NCI-H2171 (cell line): ENCODE results near the gene HHIPL1.

Experiments
- DNase-seq: peaks from one replicate; lab custom pipeline; 2025; lab: John Stamatoyannopoulos, UW

The HHIPL1 gene

DNA sequence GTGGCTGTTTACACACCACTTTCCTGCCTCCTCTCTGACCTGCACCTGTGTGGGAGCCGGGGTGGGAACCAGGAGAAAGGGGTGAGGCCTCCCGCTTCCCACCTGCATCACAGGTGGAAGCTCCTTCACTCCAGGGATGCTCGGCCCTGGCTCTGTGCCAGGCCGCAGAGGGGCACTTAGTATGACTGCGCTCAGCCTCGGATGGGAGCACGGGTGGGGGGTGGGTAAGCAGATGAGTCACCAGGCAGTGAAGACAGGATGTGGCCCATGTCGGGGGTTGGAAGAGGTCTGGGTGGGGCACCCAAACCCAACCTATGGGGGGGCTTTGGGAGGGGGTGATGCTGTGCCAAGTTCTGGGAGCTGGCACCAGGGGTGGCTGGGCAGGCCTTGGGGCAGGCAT lies 31.7 kb downstream of the HHIPL1 start:
- DNase-seq = no peak

DNA sequence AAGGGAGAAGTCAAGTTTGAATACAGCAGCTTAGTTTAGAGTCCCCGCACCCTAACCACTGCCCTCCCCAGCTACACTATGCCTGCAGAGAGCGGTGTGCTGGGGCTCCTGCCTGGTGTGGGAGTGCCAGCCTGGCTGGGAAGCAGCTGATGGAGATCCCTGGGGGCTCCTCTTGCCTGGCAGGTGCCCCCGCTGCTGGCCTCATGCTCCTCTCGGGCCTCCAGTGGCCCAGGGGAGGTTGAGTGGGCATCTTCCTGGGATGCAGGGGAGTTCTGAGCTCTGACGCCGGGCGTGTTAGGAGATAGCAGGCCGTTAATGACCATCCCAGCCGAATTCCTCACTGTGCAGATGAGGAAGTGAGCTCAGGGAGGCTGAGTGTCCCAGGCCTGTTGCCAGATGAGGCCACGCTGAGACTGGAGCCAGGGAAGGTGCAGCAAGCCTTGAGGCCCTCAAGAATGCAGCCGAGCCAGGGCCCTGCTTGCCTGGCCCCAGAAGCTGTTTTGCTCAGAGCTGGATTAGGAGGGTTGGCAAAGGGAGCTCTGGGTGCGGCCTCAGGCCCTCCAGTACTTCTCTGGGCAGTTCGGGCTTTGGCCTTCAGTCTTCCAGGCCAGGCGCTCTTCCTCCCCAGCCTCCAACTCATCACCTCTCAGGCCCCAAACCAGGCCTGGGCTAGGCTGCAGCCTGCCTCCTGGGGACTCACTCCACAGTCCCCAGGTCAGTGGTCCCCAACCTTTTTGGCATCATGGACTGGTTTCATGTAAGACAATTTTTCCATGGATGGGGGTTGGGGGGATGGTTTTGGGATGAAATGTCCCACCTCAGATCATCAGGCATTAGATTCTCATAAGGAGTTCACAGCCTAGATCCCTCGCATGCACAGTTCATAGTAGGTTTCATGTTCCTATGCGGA lies 32.6 kb downstream of the HHIPL1 start:
- no peak for DNase-seq

DNA sequence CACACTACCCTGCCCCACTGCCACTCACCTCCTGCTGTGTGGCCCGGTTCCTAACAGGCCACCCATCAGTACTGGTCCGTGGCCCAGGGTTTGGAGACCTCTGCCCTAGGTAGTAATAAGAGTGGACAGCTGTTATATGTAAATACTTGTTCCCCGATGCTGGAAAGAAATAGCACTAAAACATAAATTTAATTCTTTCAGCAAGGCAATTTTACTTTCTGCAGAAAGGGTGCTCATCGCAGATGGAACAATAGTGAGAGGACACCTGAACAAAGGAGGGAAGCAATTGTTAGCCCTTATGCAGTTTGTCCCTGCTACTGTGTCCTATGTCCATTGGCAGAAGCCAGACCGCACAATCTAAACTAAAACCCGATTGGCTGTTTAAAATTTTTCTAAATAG lies 33.3 kb downstream of the HHIPL1 start:
- no peak for DNase-seq

DNA sequence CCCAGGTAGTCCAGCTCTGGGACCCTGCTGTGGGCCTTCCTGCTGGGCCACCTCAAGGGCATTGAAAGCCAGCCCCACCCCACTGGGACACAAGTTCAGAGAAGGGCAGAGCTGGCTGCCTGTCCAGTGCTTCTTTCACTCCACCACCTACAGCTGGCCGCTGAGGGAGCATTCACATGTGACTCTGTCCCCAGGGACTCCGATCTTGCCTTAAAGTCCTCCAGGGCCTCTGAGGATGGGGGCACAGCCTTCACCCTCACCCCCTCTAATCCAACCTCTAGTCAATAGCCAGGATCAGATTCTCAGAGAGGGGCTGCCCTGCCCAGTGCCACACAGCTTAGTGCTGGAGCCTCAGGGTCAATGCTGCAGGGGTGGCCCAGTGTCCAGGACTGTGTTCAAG lies 34.2 kb downstream of the HHIPL1 start:
- DNase-seq = no peak

DNA sequence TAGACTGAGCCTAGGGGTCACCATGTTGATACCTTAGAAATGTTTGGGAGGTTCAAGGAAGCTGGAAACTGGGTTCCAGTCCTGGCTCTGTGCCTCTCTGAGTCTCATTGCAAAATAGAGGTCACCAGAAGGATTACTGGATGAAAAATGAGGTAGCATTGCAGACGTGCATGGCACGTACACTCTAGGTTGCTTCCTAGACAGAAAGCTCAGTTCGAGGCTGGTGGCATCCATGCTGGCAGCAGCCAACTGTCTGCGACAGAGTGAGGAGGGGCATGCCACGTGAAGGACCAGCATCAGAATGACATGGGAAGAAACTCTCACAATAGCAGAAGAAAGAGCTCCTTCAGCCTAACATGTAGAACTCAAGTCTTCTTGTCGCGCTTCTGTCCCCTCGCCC lies 34.6 kb downstream of the HHIPL1 start:
- DNase-seq = no peak

DNA sequence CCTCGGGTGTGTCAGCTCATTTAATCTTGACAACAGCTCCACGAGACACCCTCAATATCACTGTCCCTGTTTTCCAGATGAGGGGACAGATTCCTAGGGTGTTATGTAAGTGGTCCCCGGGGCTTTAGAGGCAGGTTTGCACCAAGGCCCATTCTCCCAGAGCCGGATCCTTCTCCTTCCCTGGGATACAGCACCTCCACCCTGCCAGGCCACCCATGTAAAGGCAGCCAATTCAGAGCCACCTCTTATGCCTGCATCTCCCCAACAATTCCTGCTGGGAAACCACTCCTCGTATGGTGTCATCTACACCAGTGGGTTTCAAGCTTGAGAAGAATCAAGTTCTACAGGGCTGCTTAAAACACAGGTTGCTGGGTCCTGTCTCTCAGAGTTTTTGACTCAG lies 35.1 kb downstream of the HHIPL1 start:
- DNase-seq = no peak

DNA sequence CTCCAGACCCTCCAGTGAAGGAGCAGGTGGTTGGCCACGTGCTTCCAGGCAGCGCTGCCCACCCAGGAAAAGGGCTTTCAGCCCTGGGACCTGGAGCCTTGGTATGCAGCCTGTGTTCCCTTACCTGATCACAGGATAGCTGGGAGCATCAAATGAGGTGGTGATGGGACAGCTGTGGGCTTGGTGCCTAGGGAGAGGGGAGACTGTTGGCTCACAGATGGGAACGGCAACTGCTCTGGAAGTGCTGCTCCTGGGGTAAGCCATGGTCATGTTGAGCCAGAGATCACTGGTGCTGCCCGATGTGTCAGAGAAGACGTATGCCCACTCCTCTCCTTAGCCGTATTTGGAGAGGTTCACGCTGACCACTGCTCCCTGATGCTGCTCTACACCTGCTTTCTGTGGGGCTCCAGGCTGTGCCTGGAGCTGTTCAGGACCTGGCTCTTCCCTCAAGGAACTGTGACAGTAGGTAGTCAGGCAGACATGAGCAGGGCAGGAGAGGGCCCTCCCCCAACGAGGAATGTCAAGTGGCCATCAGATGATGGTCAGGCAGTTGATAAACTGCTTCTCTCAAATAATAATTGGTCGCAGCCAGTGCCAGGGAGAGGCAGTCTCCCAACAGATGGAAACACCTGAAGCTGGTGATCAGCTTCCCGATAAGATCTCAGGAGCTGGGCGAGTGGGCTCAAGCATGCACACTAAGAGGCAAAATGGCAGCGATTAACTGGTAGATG lies 36.3 kb downstream of the HHIPL1 start:
- no peak for DNase-seq

DNA sequence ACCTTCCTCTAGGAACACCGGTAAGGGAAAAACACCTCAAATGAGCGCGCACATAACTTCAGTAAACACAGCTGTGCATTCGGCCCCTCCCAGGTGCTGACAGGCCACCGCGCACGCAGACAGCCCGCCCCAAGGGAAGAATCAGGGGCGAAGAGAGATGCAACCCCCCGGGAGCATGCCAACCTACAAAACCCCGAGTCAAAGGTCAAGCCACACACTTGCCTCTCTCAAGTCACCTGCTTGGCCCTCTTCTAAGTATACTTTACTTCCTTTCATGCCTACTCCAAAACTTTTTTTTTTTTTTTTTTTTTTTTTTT lies 36.9 kb downstream of the HHIPL1 start:
- DNase-seq = peak; percentile 5

DNA sequence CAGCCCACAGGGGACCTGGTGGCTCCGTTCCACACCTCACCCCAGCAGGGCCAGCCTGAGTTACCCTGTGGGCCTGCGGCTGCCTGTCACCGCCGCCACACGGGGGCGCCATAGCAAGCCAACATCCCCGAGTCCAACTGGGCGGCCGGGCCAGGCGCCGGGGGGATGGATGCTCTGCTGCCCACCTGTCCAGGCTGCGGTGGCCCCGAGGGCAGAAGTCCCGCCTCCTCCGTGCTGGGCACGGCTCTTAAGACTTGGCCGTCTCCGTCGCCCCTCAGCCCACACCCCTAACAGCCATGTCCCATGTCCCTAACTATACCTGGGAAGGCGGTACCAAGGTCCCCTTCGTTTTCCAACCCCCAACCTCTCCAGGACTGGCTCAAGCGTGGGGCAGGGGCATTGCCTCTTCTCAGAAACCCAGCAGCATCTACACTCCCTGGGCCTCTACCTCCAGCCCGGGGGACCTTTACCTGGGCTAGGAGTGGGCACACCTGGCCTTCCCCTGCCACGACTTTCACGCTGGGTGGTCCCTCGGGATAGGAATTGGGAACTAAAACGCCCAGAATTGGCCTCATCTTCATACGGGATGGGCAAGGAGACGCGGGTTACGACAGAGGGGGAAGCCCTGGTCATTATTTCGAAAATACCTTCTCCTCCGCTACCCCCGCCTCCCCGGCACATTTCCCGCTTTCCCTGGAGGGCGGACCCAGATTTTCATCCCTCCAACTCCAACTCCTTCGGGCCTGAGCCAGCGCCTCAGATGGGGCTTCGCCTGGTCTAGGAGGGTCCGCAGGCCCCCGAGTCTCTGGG lies 38.1 kb downstream of the HHIPL1 start:
- DNase-seq = peak; percentile 64

DNA sequence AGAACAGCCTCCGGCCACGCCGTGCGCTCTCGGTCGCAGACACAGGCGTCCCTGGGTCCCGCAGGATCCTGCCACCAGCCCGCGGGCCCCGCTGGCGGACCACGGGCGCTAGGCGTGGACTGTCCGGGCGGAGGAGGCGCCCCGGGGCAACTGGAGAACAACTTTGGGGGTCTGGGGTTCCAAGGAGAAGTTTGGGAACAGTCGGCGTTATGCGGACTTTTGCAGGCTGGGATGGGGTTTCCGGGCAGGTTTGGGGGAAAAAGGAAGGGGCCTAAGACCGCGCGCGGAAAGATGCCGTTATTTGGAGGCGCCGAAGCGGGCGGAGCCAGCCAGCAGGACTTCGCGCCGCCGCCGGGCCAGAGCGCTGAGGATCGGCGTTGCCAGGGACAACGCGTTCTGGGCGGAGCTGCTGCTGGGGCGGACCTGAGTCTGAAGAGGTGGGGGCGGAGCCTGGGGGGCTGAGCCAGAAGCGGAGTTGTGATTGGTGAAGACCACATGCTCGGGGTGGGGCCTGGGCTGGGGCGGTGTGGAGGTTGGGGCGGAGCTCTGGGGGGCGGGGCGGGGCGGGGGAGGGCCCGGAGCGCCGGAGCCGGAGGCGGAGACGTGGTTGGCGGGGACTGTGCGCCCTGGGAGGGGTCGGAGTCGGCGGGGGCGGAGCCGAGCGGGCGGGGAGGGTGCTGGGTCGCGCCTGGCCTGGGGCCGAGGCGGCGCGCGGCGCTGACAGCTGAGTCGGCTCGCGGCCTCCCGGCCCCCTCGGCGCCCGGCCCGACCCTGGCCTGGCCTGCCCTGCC lies 38.9 kb downstream of the HHIPL1 start, which contains the start of gene CYP46A1:
Gene CYP46A1 (plus strand): TSS at position 680 of the 791 bp plus-strand sequence. CDS start 120 bp downstream, outside the sequence.
- peak; percentile 100 for DNase-seq

DNA sequence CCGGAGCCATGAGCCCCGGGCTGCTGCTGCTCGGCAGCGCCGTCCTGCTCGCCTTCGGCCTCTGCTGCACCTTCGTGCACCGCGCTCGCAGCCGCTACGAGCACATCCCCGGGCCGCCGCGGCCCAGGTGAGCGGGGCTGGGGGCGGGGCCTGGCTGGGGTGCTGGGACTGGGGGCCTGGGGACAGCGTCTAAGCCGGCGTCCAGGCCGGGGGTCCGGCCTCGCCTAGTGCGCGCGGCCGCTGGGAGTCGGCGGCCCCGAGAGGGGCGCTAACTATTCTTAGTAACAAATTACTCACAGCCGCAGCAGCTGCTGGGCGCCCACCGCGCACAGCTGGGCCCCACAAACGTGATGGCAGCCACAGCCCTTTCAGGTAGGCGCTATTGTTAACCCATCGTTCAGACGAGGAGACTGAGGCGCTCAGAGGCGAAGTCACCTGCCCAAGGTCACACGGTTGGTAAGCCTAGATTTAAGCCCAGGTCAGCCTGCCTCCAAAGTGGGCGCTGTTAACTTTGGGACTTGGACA lies 39.5 kb downstream of the HHIPL1 start:
- peak; percentile 23 for DNase-seq

DNA sequence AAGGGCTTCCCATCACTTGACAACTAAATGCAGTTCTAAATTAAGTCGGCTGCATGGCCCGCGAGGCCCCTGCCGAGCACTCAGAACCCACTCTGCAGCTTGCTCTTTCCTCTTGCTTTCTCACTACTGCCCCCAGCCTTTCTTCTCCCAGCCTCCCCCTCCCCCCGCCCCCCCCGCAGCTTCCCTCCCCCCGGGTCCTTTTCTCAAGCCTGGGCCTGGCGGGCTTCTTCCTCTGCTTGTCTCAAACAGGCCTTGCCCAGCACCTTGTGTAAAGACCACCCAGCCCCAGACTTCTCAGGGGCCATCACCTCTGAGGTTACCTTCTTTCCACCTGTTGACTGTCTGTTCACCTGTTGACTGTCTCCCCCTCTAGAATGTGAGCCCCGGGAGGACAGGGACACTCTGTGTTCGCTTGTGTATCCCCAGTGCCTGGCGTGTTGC lies 40.2 kb downstream of the HHIPL1 start:
- no peak for DNase-seq

DNA sequence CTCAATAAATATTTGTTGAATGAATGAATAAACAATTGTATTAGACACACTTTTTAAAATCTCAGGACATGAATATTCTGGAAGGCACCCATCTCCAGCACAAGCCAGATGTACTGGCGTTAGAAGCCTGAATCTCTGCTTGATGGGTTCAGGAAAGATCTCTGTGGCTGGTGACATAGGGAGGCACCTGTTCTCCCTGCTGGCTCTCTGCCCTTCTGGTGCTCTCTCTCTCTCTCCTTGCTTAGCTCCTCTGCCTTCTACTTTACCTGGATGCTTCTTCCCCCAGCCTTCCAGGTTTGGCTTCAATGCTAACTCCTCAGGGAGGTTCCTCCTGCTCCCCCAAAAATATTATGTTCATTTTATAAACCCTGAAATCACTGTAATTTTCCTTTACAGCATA lies 40.7 kb downstream of the HHIPL1 start:
- no peak for DNase-seq

DNA sequence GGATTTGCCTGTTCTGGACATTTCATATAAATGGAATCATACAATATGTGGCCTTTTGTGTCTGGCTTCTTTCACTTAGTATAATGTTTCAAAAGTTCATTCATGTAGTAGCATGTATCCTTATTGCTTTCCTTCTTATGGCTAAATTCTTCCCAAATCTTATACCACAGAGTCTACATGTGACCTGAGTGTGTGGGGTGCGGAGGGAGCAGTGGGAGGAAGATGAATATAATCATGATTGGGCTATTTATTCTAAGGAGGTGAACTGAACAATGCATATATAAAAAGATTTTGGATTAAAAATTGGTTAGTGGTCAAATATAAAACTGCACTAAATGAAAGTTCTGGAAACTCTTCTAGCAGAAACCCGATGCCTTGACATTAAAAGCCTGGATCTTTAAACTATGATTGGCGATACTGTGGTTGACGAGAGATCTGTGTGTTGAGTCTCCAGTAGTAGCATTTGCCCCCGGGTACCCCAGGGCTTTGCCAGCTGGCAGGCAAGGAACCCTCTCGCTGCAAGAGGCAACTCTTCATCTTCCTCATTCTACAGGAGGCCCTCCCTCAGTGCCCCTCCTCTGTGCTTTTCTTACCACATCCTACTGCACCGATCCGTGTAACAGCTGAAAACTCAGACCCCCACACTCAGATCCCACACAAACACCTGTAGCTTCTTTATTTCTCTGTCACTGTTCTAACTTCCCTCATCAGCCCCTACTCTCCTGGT lies 41.8 kb downstream of the HHIPL1 start:
- no peak for DNase-seq

DNA sequence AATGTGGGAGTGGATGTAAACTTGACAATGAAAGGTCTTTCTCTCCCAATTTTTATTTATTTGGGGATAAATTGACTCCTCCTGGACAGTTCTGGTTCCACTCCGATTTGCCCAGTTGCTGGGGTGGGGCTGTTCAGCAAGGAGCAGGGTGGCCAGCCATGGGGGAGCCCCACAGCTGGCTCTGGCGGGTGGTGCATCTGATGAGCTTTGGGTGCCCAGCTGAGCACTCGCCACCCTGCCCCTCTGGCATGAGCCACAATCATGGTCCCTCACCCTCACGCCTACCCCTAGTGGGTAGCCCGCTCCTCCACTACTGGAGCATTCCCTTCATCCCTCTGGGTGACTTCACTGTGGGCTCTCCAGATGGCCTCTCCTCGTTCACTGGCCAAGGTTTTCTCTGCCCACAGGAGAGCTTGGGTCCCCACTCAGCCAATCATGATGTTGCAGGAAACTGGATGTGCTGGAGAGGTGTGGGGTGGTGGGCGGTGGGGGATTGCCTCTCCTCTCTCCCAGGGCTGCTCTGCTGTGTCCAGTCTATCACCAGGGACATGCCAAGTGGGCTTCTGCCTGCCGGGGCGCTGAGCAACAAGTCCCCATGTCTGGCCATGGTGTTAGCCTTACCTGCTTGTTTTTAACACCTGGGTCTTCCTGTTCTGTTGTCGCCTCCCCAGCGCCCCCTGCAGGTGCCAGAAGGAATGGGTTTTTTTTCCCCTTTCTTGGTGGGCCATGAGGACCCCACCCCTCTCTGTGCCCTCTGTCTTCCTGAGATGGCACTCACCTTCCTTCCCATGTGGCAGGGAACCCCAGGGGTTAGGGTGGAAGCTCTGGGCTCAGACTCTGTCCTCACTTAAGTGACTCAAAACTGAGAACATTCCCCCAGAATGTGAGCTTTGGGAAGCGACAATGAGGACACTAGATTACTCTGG lies 42.6 kb downstream of the HHIPL1 start:
- DNase-seq = no peak

DNA sequence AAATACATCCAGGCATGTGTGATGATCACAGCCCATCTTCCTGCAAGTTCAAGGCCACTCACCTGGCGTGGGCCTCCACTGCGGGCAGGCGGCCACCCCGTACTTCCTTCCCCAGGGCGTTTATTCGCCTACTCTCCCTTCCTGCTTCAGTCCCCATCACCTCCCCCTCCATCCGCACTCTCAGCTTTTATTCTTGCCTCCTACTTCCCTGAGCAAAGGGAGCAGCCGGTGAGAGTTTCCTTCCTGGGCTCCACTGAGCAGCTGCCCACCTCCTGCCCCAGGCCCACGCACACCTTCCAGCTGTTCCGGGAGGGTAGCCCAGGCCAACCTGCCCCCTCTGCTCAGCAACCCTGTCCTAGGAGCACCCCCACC lies 43.3 kb downstream of the HHIPL1 start:
- DNase-seq = no peak

DNA sequence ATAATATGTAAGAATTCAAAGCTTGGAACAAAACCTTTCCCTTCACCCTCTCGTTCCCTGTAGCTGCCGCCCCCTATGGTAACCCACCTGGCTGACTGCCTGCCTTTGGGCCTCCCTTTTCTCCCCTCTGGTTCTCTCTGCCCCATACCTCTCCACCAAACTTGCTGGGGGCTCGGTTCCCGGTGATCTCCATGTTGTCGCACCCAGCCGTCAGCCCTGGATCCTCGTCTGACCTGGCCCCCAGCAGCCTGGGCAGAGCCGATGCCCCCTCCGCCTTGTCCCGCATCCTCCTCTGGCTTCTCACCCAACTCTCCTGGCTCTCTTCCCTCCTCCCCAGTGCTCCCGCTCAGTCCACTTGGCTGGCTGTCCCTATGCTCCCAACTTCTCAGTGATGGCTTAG lies 43.7 kb downstream of the HHIPL1 start:
- no peak for DNase-seq

DNA sequence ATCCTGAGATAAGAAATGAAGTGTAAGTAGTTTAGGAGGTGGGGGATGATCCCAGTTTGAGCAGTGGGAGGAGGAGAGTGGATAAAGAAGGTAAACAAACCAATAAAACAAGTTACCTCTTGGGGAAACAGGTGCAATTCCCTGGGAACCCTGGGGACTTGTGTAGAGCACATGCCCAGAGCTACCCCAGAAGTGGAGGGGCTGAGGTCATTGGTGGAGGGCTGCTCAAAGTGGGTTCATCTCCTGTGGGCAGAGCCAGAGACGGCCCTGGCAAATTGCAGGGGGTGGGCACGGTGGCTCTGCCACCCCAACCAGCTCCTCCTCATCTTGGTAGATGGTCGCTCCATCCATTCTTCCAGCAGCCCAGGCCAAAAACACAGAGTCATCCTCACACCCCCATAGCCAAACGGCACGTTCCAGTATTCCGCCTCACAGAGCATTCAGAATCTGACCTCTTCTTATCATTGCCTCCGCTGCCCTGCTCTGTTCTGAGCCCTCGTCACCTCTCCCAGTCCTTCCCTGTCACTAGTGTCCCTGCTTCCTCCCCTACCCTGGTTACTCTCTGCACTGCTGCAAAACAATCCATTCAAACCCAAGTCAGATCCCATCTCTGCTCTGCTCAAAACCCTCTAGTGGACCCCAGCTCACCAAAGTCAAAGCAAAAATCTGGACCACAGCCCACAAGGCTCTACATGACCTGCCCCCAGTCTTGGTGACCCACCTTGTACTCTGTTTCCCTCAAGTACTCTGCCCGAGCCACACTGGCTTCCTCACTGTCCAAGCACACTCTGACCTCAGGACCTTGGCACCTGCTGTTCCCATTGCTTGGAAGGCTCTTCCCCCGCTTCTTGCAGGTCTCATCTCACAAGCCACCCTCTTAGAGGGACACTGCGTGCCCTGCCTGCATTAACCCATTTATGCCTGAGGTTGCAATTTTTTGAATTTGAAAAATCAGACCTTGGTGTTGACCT lies 44.6 kb downstream of the HHIPL1 start:
- DNase-seq = no peak
